Panc1 (cell line): ENCODE data around the gene FGF14.

Source experiments
- SIN3A ChIP-seq: IDR thresholded peaks from 2 replicates; pipeline ENCODE4 v1.6.1; 2012; ENCODE audit warnings: low read depth, mild to moderate bottlenecking, low read length, moderate library complexity, borderline replicate concordance; ENCODE audit not compliant: insufficient read depth
- TF ChIP-seq, protein P1 (sequence below): fragments of 450-650 bp; IDR thresholded peaks from 2 replicates; pipeline ENCODE4 v1.5.1; 2017; ENCODE audit warnings: mild to moderate bottlenecking

DNA sequence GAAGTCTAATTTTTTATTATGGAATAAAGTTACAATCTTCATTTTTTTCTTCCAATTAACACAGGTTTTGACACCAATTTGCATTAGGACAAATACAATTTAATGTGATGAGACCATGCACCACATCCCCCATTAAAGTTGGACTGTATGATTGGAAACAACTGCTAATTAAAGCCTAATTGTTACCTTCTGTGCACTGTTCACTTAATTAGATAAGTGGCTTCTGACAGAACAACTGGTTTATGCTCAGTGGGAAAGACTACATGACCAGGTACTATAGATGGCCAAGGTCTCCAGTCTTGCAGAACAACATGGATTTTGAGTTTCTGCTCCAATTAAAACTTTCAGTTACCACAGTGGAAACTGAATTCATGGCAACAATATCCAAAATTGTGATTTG lies 198.1 kb downstream of the FGF14 start:
- TF ChIP-seq, protein P1, sequence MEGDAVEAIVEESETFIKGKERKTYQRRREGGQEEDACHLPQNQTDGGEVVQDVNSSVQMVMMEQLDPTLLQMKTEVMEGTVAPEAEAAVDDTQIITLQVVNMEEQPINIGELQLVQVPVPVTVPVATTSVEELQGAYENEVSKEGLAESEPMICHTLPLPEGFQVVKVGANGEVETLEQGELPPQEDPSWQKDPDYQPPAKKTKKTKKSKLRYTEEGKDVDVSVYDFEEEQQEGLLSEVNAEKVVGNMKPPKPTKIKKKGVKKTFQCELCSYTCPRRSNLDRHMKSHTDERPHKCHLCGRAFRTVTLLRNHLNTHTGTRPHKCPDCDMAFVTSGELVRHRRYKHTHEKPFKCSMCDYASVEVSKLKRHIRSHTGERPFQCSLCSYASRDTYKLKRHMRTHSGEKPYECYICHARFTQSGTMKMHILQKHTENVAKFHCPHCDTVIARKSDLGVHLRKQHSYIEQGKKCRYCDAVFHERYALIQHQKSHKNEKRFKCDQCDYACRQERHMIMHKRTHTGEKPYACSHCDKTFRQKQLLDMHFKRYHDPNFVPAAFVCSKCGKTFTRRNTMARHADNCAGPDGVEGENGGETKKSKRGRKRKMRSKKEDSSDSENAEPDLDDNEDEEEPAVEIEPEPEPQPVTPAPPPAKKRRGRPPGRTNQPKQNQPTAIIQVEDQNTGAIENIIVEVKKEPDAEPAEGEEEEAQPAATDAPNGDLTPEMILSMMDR, result no peak
- TF ChIP-seq SIN3A, result no peak
